Transverse colon (tissue), 4 donors: Measurements from ENCODE around the gene AP1S3.

Experiments
- POLR2AphosphoS5 ChIP-seq, 3 donors: sonication (generic); formaldehyde crosslinking; IDR thresholded peaks; one replicate each; pipeline ENCODE4 v1.6.1; 2016; ENCODE audit warnings: antibody characterized with exemption in 3 of 3
- TF ChIP-seq, protein P1 (sequence below), 5 experiments: fragments of 200-600 bp in 3 of 5; fragments of 450-650 bp in 2 of 5; sonication (generic) in 3 of 5; IDR thresholded peaks; 1 replicate in 2 of 5; 2 replicates in 3 of 5; pipeline ENCODE4 v1.5.1; 2016 to 2017; ENCODE audit warnings: antibody characterized with exemption in 5 of 5, inconsistent platforms in 3 of 5, mild to moderate bottlenecking in 2 of 5, moderate library complexity in 1 of 5

DNA sequence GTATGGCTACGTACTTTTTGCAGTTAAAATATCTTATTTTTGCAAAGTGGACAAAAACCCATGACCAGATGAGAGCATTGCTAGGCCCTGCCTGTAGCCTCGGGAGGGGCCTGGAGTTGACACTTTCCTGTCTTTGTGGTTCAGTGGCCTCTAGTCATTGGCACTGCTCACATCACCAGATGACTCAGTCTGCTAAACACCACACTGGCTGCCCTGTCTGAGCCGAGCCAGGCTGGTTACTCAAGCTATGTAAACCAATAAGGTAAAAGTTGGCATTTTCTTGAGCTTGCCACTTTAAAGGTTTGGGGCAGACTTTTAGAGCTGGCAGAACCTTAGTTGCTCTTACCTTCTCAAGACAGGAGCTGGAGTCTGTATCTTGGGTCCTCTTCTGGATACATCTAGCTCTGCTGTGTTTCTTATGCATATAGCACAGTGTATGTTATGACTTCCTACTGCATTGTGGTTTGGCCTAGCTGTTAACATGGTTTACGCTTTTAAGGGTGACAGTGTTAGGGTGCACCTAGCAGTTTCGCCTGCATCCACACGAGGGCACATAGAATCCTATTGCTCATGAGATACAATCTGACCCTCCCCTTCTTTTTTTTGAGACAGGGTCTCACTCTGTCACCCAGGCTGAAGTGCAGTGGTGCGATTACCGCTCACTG, 76.4 kb downstream of the AP1S3 start:
- TF ChIP-seq POLR2AphosphoS5 (IDR thresholded peaks at IDR 0.05): no peak
- TF ChIP-seq, protein P1, sequence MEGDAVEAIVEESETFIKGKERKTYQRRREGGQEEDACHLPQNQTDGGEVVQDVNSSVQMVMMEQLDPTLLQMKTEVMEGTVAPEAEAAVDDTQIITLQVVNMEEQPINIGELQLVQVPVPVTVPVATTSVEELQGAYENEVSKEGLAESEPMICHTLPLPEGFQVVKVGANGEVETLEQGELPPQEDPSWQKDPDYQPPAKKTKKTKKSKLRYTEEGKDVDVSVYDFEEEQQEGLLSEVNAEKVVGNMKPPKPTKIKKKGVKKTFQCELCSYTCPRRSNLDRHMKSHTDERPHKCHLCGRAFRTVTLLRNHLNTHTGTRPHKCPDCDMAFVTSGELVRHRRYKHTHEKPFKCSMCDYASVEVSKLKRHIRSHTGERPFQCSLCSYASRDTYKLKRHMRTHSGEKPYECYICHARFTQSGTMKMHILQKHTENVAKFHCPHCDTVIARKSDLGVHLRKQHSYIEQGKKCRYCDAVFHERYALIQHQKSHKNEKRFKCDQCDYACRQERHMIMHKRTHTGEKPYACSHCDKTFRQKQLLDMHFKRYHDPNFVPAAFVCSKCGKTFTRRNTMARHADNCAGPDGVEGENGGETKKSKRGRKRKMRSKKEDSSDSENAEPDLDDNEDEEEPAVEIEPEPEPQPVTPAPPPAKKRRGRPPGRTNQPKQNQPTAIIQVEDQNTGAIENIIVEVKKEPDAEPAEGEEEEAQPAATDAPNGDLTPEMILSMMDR (IDR thresholded peaks at IDR 0.05): no peak
